ENCODE measurements around the gene SNX21.
"Not testable (repeated sequence)": the region's sequence is repeated elsewhere in the genome, so short reads cannot be mapped to it uniquely, and the experiment has no call there.

Gene SNX21

GRCh38 chr20:45873409-45874103 lies 40.0 kb downstream of the SNX21 start:
- Histone ChIP-seq H3K79me1 (ENCODE audit: low read depth, low read length) (peaks cover 1% of the 10 kb centered on the region), H3K9ac (ENCODE audit: low read depth, low read length, poor library complexity) (no peak overlapping the region), H3K14ac (ENCODE audit: low read length) (no peak overlapping the region), H3K27me3 (ENCODE audit: control insufficient read depth in 3 of 3, insufficient read depth in 3 of 3, low read depth in 1 of 3, low read length in 3 of 3) (no peaks in the 10 kb centered on the region), H3K23ac (ENCODE audit: low read depth, low read length, poor library complexity) (no peak overlapping the region), H3K4me3 (ENCODE audit: low read length in 2 of 2) (no peak overlapping the region), H4K91ac (ENCODE audit: low read depth, low read length, poor library complexity) (no peak overlapping the region), H3K4me2 (ENCODE audit: insufficient read depth, low read length, poor library complexity, severe bottlenecking) (no peak overlapping the region), H2BK12ac (ENCODE audit: low read length) (no peak overlapping the region), H3K4ac (ENCODE audit: low read length) (no peak overlapping the region), H3K18ac (ENCODE audit: low read length) (no peak overlapping the region), H2BK120ac (ENCODE audit: low read depth, low read length) (no peak overlapping the region), H3K36me3 (replicated peaks in 1 of 2; ENCODE audit: control insufficient read depth in 2 of 2, insufficient read depth in 2 of 2, low read length in 2 of 2) (peaks cover 3 to 20% of the 10 kb centered on the region in 2 donors), H2AFZ (ENCODE audit: low read length) (no peak overlapping the region), H3K27ac (replicated peaks; ENCODE audit: low read length) (no peak overlapping the region), H4K8ac (ENCODE audit: low read depth, low read length) (no peak overlapping the region), H2BK5ac (ENCODE audit: low read length) (no peak overlapping the region), H2BK15ac (ENCODE audit: low read length) (no peak overlapping the region), H2AK5ac (ENCODE audit: low read depth, low read length) (no peak overlapping the region), H3K4me1 (ENCODE audit: control insufficient read depth in 2 of 2, insufficient read depth in 1 of 2, low read depth in 1 of 2, low read length in 2 of 2) (no peaks in the 10 kb centered on the region), H3K9me3 (replicated peaks in 1 of 2; ENCODE audit: control insufficient read depth in 2 of 2, insufficient read depth in 1 of 2, low read depth in 1 of 2, low read length in 2 of 2) (no peaks in the 10 kb centered on the region)
- no CpG with 5 or more reads among the region's 1 CpG for WGBS, 2 donors (ENCODE audit: extremely low coverage in 2 of 2, insufficient read length in 2 of 2, insufficient replicate concordance in 1 of 2)
- no peak for DNase-seq (ENCODE audit: low spot score)

GRCh38 chr20:45874104-45874481 lies 40.5 kb downstream of the SNX21 start:
- H3K14ac ChIP-seq (ENCODE audit: low read length); H3K4me3 ChIP-seq (ENCODE audit: low read length in 2 of 2); H2BK15ac ChIP-seq (ENCODE audit: low read length); H3K27me3 ChIP-seq (ENCODE audit: control insufficient read depth in 3 of 3, insufficient read depth in 3 of 3, low read depth in 1 of 3, low read length in 3 of 3); H3K4me2 ChIP-seq (ENCODE audit: insufficient read depth, low read length, poor library complexity, severe bottlenecking); H3K4me1 ChIP-seq (ENCODE audit: control insufficient read depth in 2 of 2, insufficient read depth in 1 of 2, low read depth in 1 of 2, low read length in 2 of 2); DNase-seq (ENCODE audit: low spot score); H3K18ac ChIP-seq (ENCODE audit: low read length); H3K27ac ChIP-seq (replicated peaks; ENCODE audit: low read length); H2BK12ac ChIP-seq (ENCODE audit: low read length); H4K91ac ChIP-seq (ENCODE audit: low read depth, low read length, poor library complexity); H2BK120ac ChIP-seq (ENCODE audit: low read depth, low read length); H3K23ac ChIP-seq (ENCODE audit: low read depth, low read length, poor library complexity); H3K9me3 ChIP-seq (replicated peaks in 1 of 2; ENCODE audit: control insufficient read depth in 2 of 2, insufficient read depth in 1 of 2, low read depth in 1 of 2, low read length in 2 of 2); H2AK5ac ChIP-seq (ENCODE audit: low read depth, low read length); H4K8ac ChIP-seq (ENCODE audit: low read depth, low read length); H3K9ac ChIP-seq (ENCODE audit: low read depth, low read length, poor library complexity); H2AFZ ChIP-seq (ENCODE audit: low read length); H3K79me1 ChIP-seq (ENCODE audit: low read depth, low read length); H2BK5ac ChIP-seq (ENCODE audit: low read length); H3K4ac ChIP-seq (ENCODE audit: low read length): not testable (repeated sequence)
- peaks cover 3 to 21% of the 10 kb centered on the region in 2 donors for H3K36me3 ChIP-seq (replicated peaks in 1 of 2; ENCODE audit: control insufficient read depth in 2 of 2, insufficient read depth in 2 of 2, low read length in 2 of 2)
- no CpG with 5 or more reads among the region's 10 CpGs for WGBS, 2 donors (ENCODE audit: extremely low coverage in 2 of 2, insufficient read length in 2 of 2, insufficient replicate concordance in 1 of 2)

GRCh38 chr20:45874576-45874975 lies 41.0 kb downstream of the SNX21 start:
- Histone ChIP-seq H3K4me1 (ENCODE audit: control insufficient read depth in 2 of 2, insufficient read depth in 1 of 2, low read depth in 1 of 2, low read length in 2 of 2) (no peaks in the 10 kb centered on the region), H4K8ac (ENCODE audit: low read depth, low read length) (no peak overlapping the region), H3K9ac (ENCODE audit: low read depth, low read length, poor library complexity) (no peak overlapping the region), H2BK15ac (ENCODE audit: low read length) (no peak overlapping the region), H3K4me3 (ENCODE audit: low read length in 2 of 2) (no peak overlapping the region), H2BK5ac (ENCODE audit: low read length) (no peak overlapping the region), H2AK5ac (ENCODE audit: low read depth, low read length) (no peak overlapping the region), H3K36me3 (replicated peaks in 1 of 2; ENCODE audit: control insufficient read depth in 2 of 2, insufficient read depth in 2 of 2, low read length in 2 of 2) (peaks cover 3 to 21% of the 10 kb centered on the region in 2 donors), H3K4ac (ENCODE audit: low read length) (no peak overlapping the region), H2BK120ac (ENCODE audit: low read depth, low read length) (no peak overlapping the region), H2BK12ac (ENCODE audit: low read length) (no peak overlapping the region), H3K9me3 (replicated peaks in 1 of 2; ENCODE audit: control insufficient read depth in 2 of 2, insufficient read depth in 1 of 2, low read depth in 1 of 2, low read length in 2 of 2) (no peaks in the 10 kb centered on the region), H2AFZ (ENCODE audit: low read length) (no peak overlapping the region), H3K79me1 (ENCODE audit: low read depth, low read length) (peaks cover 1% of the 10 kb centered on the region), H3K4me2 (ENCODE audit: insufficient read depth, low read length, poor library complexity, severe bottlenecking) (no peak overlapping the region), H3K14ac (ENCODE audit: low read length) (no peak overlapping the region), H4K91ac (ENCODE audit: low read depth, low read length, poor library complexity) (no peak overlapping the region), H3K27me3 (ENCODE audit: control insufficient read depth in 3 of 3, insufficient read depth in 3 of 3, low read depth in 1 of 3, low read length in 3 of 3) (no peaks in the 10 kb centered on the region), H3K27ac (replicated peaks; ENCODE audit: low read length) (no peak overlapping the region), H3K18ac (ENCODE audit: low read length) (no peak overlapping the region), H3K23ac (ENCODE audit: low read depth, low read length, poor library complexity) (no peak overlapping the region)
- no peak for DNase-seq (ENCODE audit: low spot score)
- no CpG with 5 or more reads among the region's 4 CpGs for WGBS, 2 donors (ENCODE audit: extremely low coverage in 2 of 2, insufficient read length in 2 of 2, insufficient replicate concordance in 1 of 2)

- H3K18ac ChIP-seq (ENCODE audit: low read length), result no peak overlapping the region
- peaks cover 10 to 30% of the 10 kb centered on the region in 2 donors for H3K36me3 ChIP-seq (replicated peaks in 1 of 2; ENCODE audit: control insufficient read depth in 2 of 2, insufficient read depth in 2 of 2, low read length in 2 of 2)
- no peak overlapping the region for H2BK15ac ChIP-seq (ENCODE audit: low read length)
- no peaks in the 10 kb centered on the region for H3K27me3 ChIP-seq (ENCODE audit: control insufficient read depth in 3 of 3, insufficient read depth in 3 of 3, low read depth in 1 of 3, low read length in 3 of 3)
- no peak overlapping the region for H3K4me3 ChIP-seq (ENCODE audit: low read length in 2 of 2)
- no peak for DNase-seq (ENCODE audit: low spot score)
- peaks cover 1% of the 10 kb centered on the region for H3K79me1 ChIP-seq (ENCODE audit: low read depth, low read length)
- H2BK12ac ChIP-seq (ENCODE audit: low read length), result no peak overlapping the region
- no peak overlapping the region for H2AFZ ChIP-seq (ENCODE audit: low read length)
- no peak overlapping the region for H2BK5ac ChIP-seq (ENCODE audit: low read length)
- no peak overlapping the region for H2BK120ac ChIP-seq (ENCODE audit: low read depth, low read length)
- H2AK5ac ChIP-seq (ENCODE audit: low read depth, low read length), result no peak overlapping the region
- H4K8ac ChIP-seq (ENCODE audit: low read depth, low read length), result peak overlapping the region; percentile 19
- H3K27ac ChIP-seq (replicated peaks; ENCODE audit: low read length), result no peak overlapping the region
- no peak overlapping the region for H3K4ac ChIP-seq (ENCODE audit: low read length)
- H3K23ac ChIP-seq (ENCODE audit: low read depth, low read length, poor library complexity), result no peak overlapping the region
- no peak overlapping the region for H3K4me2 ChIP-seq (ENCODE audit: insufficient read depth, low read length, poor library complexity, severe bottlenecking)
- WGBS, 2 donors (ENCODE audit: extremely low coverage in 2 of 2, insufficient read length in 2 of 2, insufficient replicate concordance in 1 of 2), result no CpG with 5 or more reads among the region's 13 CpGs
- no peaks in the 10 kb centered on the region for H3K9me3 ChIP-seq (replicated peaks in 1 of 2; ENCODE audit: control insufficient read depth in 2 of 2, insufficient read depth in 1 of 2, low read depth in 1 of 2, low read length in 2 of 2)
- H3K9ac ChIP-seq (ENCODE audit: low read depth, low read length, poor library complexity), result no peak overlapping the region
- no peak overlapping the region for H3K14ac ChIP-seq (ENCODE audit: low read length)
- H4K91ac ChIP-seq (ENCODE audit: low read depth, low read length, poor library complexity), result no peak overlapping the region
- H3K4me1 ChIP-seq (ENCODE audit: control insufficient read depth in 2 of 2, insufficient read depth in 1 of 2, low read depth in 1 of 2, low read length in 2 of 2), result peaks cover 0 to 3% of the 10 kb centered on the region in 2 donors
These were observed 44.6 kb downstream of the SNX21 start for GRCh38 chr20:45878076-45878761.

All from neuronal stem cell (in vitro differentiated cells).